NCI-H2196 treated with DMSO at 0.1 percent for 48 hours (cell line): ENCODE results near the gene FBXO11.

Experiments used
- DNase-seq: peaks from one replicate; lab custom pipeline; 2025; ENCODE audit not compliant: unreplicated experiment; lab: John Stamatoyannopoulos, UW

The FBXO11 gene

DNA sequence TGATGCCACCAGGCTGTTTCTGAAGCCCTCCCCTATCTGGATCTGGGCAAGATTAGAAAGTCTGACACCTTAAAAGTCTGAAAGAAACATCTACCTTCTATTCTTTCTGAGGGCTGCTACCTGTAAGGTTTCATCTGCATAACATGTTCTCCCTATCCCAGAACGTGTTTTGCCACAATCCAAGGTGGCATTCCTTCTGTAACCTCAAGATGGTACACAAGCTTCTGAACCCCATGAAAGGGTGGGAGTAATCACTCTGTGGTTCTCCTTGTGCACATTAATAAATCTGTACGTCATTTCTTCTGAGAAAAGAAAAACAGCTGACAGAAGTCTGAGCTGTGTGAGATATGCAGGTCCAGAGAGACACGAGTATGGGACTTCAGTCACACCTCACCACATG is 165.2 kb downstream of the FBXO11 start:
- DNase-seq, result no peak
